OCI-LY7 (cell line): ENCODE results near the gene CHD5. TPM values are rescaled to one million over a fixed set of nuclear protein-coding genes. Genes with fewer than 3 reads are reported as not detected.

Experiments
- BruUV-seq: library from RNA; stranded (reverse); fragments of 400-500 nt; replicated peaks from 2 replicates; lab custom pipeline; 2021; lab: Mats Ljungman, UMichigan
- CTCF ChIA-PET: fragments of 300-600 bp; sonication (Branson Sonifier 250); formaldehyde crosslinking; loops from one replicate; lab custom pipeline; 2022; ENCODE audit warnings: antibody characterized with exemption; ENCODE audit not compliant: unreplicated experiment; lab: Charles Lee
- POLR2A ChIA-PET: fragments of 300-600 bp; sonication (Branson Sonifier 250); formaldehyde crosslinking; loops from one replicate; lab custom pipeline; 2022; ENCODE audit warnings: antibody characterized with exemption; lab: Charles Lee
- DNase-seq: peaks from one replicate; pipeline ENCODE4 v3.0.0-alpha.2; 2015; ENCODE audit warnings: low spot score
- H2AFZ ChIP-seq: fragments of 200-600 bp; sonication (generic), shearing (Covaris generic); 2 replicates; pipeline ENCODE4 v1.6.1; 2014; ENCODE audit warnings: mild to moderate bottlenecking, antibody characterized with exemption, low read length, moderate library complexity
- H3K27ac ChIP-seq: fragments of 200-600 bp; sonication (generic); 2 replicates; pipeline ENCODE4 v1.5.1; 2014; ENCODE audit warnings: mixed run types, low read depth, mild to moderate bottlenecking, moderate library complexity, low read length, inconsistent platforms; ENCODE audit not compliant: poor library complexity, severe bottlenecking
- H3K36me3 ChIP-seq: fragments of 200-600 bp; sonication (generic); 2 replicates; pipeline ENCODE4 v1.6.1; 2014; ENCODE audit warnings: mild to moderate bottlenecking, antibody characterized with exemption, low read length, moderate library complexity, mixed read lengths; ENCODE audit not compliant: insufficient read depth
- H3K4me1 ChIP-seq: fragments of 200-600 bp; sonication (generic); 2 replicates; pipeline ENCODE4 v1.5.1; 2014; ENCODE audit warnings: mild to moderate bottlenecking, low read length; ENCODE audit not compliant: insufficient read depth, poor library complexity, severe bottlenecking
- H3K4me2 ChIP-seq: fragments of 200-600 bp; sonication (generic); 2 replicates; pipeline ENCODE4 v1.6.1; 2014; ENCODE audit warnings: mild to moderate bottlenecking, low read length
- H3K4me3 ChIP-seq: fragments of 200-600 bp; sonication (generic); 2 replicates; pipeline ENCODE4 v1.5.1; 2014; ENCODE audit warnings: mild to moderate bottlenecking, low read depth, low read length; ENCODE audit not compliant: poor library complexity, severe bottlenecking
- H3K79me2 ChIP-seq: fragments of 200-600 bp; sonication (generic); 2 replicates; pipeline ENCODE4 v1.6.1; 2016; ENCODE audit warnings: low read depth, mild to moderate bottlenecking, low read length, moderate library complexity, mixed read lengths; ENCODE audit not compliant: insufficient read depth
- H3K9me2 ChIP-seq: fragments of 200-600 bp; sonication (generic); 2 replicates; pipeline ENCODE4 v1.6.1; 2016; ENCODE audit warnings: mild to moderate bottlenecking, low read length, mixed read lengths; ENCODE audit not compliant: insufficient read depth
- H3K9me3 ChIP-seq: fragments of 200-600 bp; sonication (generic); 2 replicates; pipeline ENCODE4 v1.6.1; 2014; ENCODE audit warnings: mild to moderate bottlenecking, mixed run types, low read length, mixed read lengths
- H4K20me1 ChIP-seq: fragments of 200-600 bp; sonication (generic); 2 replicates; pipeline ENCODE4 v1.6.1; 2014; ENCODE audit warnings: mild to moderate bottlenecking, antibody characterized with exemption, low read length, moderate library complexity, mixed read lengths; ENCODE audit not compliant: insufficient read depth
- CTCF ChIP-seq: fragments of 200-600 bp; sonication (generic); conservative IDR thresholded peaks from 2 replicates; pipeline ENCODE4 v1.5.1; 2014; ENCODE audit warnings: mild to moderate bottlenecking, antibody characterized with exemption, low read length, moderate library complexity, mixed read lengths
- EZH2phosphoT487 ChIP-seq: fragments of 200-600 bp; sonication (generic); IDR thresholded peaks from 2 replicates; pipeline ENCODE4 v1.6.1; 2018; ENCODE audit warnings: low read depth, borderline replicate concordance, mild to moderate bottlenecking, mixed run types, antibody characterized with exemption, low read length, moderate library complexity, mixed read lengths
- intact Hi-C: fragments of 100-400 bp; cut with micrococcal nuclease; formaldehyde crosslinking; loops from one replicate; pipeline ENCODE4 v1.10.0; 2022; ENCODE audit not compliant: unreplicated experiment
- total RNA-seq, 2 experiments: library from RNA; depleted of rRNA in 1 of 2; stranded (reverse); fragments of >200 nt in 1 of 2; shearing (Covaris generic) in 1 of 2; gene quantifications; 2 replicates each; pipeline ENCODE4 v1.2.3, GENCODE V29; 2014 to 2022

Gene CHD5
- total RNA-seq, 2 experiments from 2014 or later = 0.19 to 0.38 TPM

DNA sequence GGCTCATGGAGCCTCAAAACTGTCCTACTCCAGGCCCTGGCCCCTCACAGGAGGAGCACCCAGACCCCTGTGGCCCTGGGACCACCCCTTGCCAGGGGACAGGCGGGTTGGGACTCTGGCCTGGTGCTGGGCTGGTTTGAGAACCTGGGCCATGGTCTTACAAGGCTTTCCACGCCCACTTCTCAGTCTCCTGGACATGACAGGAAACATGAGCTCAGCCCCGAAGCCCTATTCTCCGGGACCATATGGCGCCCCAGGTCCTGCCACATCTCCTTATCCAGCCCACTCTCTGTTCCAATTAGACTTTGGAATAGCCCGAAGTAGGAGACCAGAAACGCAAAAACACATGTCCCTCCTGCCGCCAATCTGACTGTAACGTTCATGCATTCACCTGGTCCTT, 86.5 kb downstream of the CHD5 start:
- TF ChIP-seq CTCF (no peak), EZH2phosphoT487 (no peak)
- Histone ChIP-seq H3K9me3 (no peaks in the 10 kb centered on the region), H3K27ac (no peak overlapping the region), H3K9me2 (no peaks in the 10 kb centered on the region), H3K79me2 (no peaks in the 10 kb centered on the region), H2AFZ (no peak overlapping the region), H3K4me3 (no peak overlapping the region), H3K36me3 (no peaks in the 10 kb centered on the region), H4K20me1 (no peaks in the 10 kb centered on the region), H3K4me2 (no peak overlapping the region), H3K4me1 (no peaks in the 10 kb centered on the region)
- BruUV-seq = no TSS peak
- no peak for DNase-seq
- ChIA-PET POLR2A (no interaction called here), CTCF (no interaction called here)
- intact Hi-C loops = no loop called here

DNA sequence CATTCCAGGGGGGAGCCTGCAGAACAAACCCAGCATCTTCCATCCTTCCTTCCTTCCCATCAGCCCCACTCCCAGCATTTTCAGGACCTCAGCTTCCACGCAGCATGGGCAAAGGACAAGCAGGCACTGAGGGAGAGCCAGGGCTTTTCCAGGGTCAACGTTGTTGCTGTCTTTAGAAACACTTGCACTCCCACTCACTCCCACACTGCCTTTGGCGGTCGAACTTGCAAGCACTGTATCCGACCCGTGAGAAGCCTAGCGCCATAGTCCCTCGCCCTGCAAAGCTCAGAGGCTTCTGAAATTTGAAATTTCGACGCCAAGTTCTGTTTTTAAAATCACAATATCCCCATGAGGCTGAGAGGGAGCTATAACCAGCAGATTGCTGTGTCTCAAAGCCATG, 87.0 kb downstream of the CHD5 start:
- ChIA-PET POLR2A (no interaction called here), CTCF (no interaction called here)
- Histone ChIP-seq H3K4me1 (no peaks in the 10 kb centered on the region), H4K20me1 (no peaks in the 10 kb centered on the region), H3K79me2 (no peaks in the 10 kb centered on the region), H3K9me2 (no peaks in the 10 kb centered on the region), H3K4me2 (no peak overlapping the region), H3K27ac (no peak overlapping the region), H3K4me3 (no peak overlapping the region), H3K9me3 (no peaks in the 10 kb centered on the region), H3K36me3 (no peaks in the 10 kb centered on the region), H2AFZ (no peak overlapping the region)
- TF ChIP-seq CTCF (no peak), EZH2phosphoT487 (no peak)
- BruUV-seq = no TSS peak
- no peak for DNase-seq
- intact Hi-C loops = no loop called here

- Histone ChIP-seq H3K9me3 (no peaks in the 10 kb centered on the region), H2AFZ (no peak overlapping the region), H4K20me1 (no peaks in the 10 kb centered on the region), H3K79me2 (no peaks in the 10 kb centered on the region), H3K4me1 (no peaks in the 10 kb centered on the region), H3K36me3 (no peaks in the 10 kb centered on the region), H3K27ac (no peak overlapping the region), H3K9me2 (no peaks in the 10 kb centered on the region), H3K4me2 (no peak overlapping the region), H3K4me3 (no peak overlapping the region)
- CTCF ChIA-PET = no interaction called here
- TF ChIP-seq CTCF (no peak), EZH2phosphoT487 (no peak)
- no TSS peak for BruUV-seq
- intact Hi-C loops = no loop called here
- no peak for DNase-seq
- POLR2A ChIA-PET = no interaction called here
Measured at GRCh38 chr1:6092211-6092610, 87.9 kb downstream of the CHD5 start.
